Caco-2 (cell line): ENCODE results near the gene FTHL17. TPM values are rescaled to one million over a fixed set of nuclear protein-coding genes. Genes with fewer than 3 reads are reported as not detected.

Source experiments
- BruUV-seq: library from RNA; stranded (reverse); fragments of 400-500 nt; replicated peaks from 2 replicates; lab custom pipeline; 2021; lab: Mats Ljungman, UMichigan
- CTCF ChIA-PET: fragments of 300-600 bp; sonication (Branson Sonifier 250); formaldehyde crosslinking; loops from one replicate; lab custom pipeline; 2022; ENCODE audit warnings: antibody characterized with exemption; lab: Charles Lee
- POLR2A ChIA-PET: fragments of 300-600 bp; sonication (Branson Sonifier 250); formaldehyde crosslinking; loops from one replicate; lab custom pipeline; 2022; ENCODE audit warnings: antibody characterized with exemption; lab: Charles Lee
- DNase-seq, 2 experiments: peaks; one replicate each; pipeline versions ENCODE4 v3.0.0 to v3.0.0-alpha.2; 2020 to 2022
- H3K27me3 ChIP-seq: replicated peaks from 2 replicates; pipeline ENCODE4 v1.6.0; 2011; ENCODE audit warnings: low read length; ENCODE audit not compliant: control insufficient read depth, insufficient read depth
- H3K36me3 ChIP-seq: 2 replicates; pipeline ENCODE4 v1.5.1; 2011; ENCODE audit warnings: low read length; ENCODE audit not compliant: control insufficient read depth, insufficient read depth
- H3K4me1 ChIP-seq: fragments of 250-450 bp; sonication (Bioruptor Pico); 2 replicates; pipeline ENCODE4 v1.5.1; 2020; ENCODE audit warnings: mild to moderate bottlenecking
- H3K4me3 ChIP-seq: 2 replicates; pipeline ENCODE4 v1.5.1; 2011; ENCODE audit warnings: low read depth, mild to moderate bottlenecking, control low read depth, low read length
- H3K9me3 ChIP-seq: fragments of 250-450 bp; sonication (Bioruptor Pico); 2 replicates; pipeline ENCODE4 v1.5.1; 2020; ENCODE audit warnings: mild to moderate bottlenecking, moderate library complexity
- H3K27ac Mint-ChIP-seq: one replicate; pipeline ENCODE4 v1.8.0; 2022; ENCODE audit warnings: mixed read lengths; ENCODE audit not compliant: unreplicated experiment
- H3K27me3 Mint-ChIP-seq: one replicate; pipeline ENCODE4 v1.8.0; 2022; ENCODE audit warnings: mixed read lengths; ENCODE audit not compliant: insufficient read depth, unreplicated experiment
- H3K36me3 Mint-ChIP-seq: one replicate; pipeline ENCODE4 v1.8.0; 2022; ENCODE audit warnings: mild to moderate bottlenecking, mixed read lengths; ENCODE audit not compliant: insufficient read depth, unreplicated experiment
- H3K4me1 Mint-ChIP-seq: one replicate; pipeline ENCODE4 v1.8.0; 2022; ENCODE audit warnings: low read depth, mixed read lengths; ENCODE audit not compliant: unreplicated experiment
- H3K4me3 Mint-ChIP-seq: one replicate; pipeline ENCODE4 v1.8.0; 2022; ENCODE audit warnings: mild to moderate bottlenecking, moderate library complexity, mixed read lengths; ENCODE audit not compliant: unreplicated experiment
- H3K9me3 Mint-ChIP-seq: one replicate; pipeline ENCODE4 v1.8.0; 2022; ENCODE audit warnings: mixed read lengths; ENCODE audit not compliant: unreplicated experiment
- intact Hi-C: fragments of 100-400 bp; cut with micrococcal nuclease; formaldehyde crosslinking; loops from one replicate; pipeline ENCODE4 v1.10.0; 2022; ENCODE audit not compliant: unreplicated experiment
- total RNA-seq: library from RNA; stranded (reverse); gene quantifications from 2 replicates; pipeline ENCODE4 v1.2.3, GENCODE V29; 2022
- TF ChIP-seq, protein P1 (sequence below), 2 experiments: fragments of 200-600 bp in 1 of 2; IDR thresholded peaks; 1 replicate in 1 of 2; 2 replicates in 1 of 2; pipeline versions ENCODE4 v1.5.1 to v1.8.0; 2011 to 2022; ENCODE audit warnings: antibody characterized with exemption in 1 of 2, control low read depth in 1 of 2, inconsistent platforms in 1 of 2, low read depth in 1 of 2, low read length in 1 of 2, mild to moderate bottlenecking in 1 of 2, moderate library complexity in 1 of 2; ENCODE audit not compliant: insufficient read depth in 1 of 2, severe bottlenecking in 1 of 2, unreplicated experiment in 1 of 2

Gene FTHL17
- total RNA-seq, 1 experiment from 2014 or later = not detected

DNA sequence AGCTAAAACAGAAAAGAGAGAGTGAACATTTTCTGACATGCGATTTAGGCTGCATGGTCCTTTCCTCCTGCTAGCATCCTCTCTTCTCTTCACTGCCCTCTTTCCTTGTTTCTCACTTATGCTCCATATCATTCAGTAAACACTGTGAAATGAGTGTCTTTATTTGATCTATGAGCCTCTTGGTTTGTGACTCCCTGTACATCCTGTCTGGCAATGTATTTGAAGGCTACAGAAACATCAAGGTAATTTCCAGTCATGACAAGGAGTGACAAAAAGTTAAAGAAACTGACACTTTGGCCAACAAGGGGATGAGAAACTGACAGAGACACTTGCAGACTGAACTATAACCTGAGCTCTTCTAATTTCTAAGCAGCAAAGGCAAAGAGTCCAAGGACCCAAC lies 8.7 kb downstream of the FTHL17 start:
- TF ChIP-seq, protein P1, sequence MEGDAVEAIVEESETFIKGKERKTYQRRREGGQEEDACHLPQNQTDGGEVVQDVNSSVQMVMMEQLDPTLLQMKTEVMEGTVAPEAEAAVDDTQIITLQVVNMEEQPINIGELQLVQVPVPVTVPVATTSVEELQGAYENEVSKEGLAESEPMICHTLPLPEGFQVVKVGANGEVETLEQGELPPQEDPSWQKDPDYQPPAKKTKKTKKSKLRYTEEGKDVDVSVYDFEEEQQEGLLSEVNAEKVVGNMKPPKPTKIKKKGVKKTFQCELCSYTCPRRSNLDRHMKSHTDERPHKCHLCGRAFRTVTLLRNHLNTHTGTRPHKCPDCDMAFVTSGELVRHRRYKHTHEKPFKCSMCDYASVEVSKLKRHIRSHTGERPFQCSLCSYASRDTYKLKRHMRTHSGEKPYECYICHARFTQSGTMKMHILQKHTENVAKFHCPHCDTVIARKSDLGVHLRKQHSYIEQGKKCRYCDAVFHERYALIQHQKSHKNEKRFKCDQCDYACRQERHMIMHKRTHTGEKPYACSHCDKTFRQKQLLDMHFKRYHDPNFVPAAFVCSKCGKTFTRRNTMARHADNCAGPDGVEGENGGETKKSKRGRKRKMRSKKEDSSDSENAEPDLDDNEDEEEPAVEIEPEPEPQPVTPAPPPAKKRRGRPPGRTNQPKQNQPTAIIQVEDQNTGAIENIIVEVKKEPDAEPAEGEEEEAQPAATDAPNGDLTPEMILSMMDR (IDR thresholded peaks at IDR 0.05; ENCODE audit: insufficient read depth in 1 of 2, low read depth in 1 of 2, low read length in 1 of 2, severe bottlenecking in 1 of 2, unreplicated experiment in 1 of 2) = no peak
- H3K4me1 ChIP-seq = no peaks in the 10 kb centered on the region
- H3K27me3 Mint-ChIP-seq = no peaks in the 10 kb centered on the region
- H3K4me3 Mint-ChIP-seq = no peak overlapping the region
- no peaks in the 10 kb centered on the region for H3K9me3 Mint-ChIP-seq
- no peaks in the 10 kb centered on the region for H3K27me3 ChIP-seq
- no peaks in the 10 kb centered on the region for H3K36me3 ChIP-seq
- no peaks in the 10 kb centered on the region for H3K9me3 ChIP-seq
- no peaks in the 10 kb centered on the region for H3K4me1 Mint-ChIP-seq
- no peak for DNase-seq
- no TSS peak for BruUV-seq
- ChIA-PET CTCF (no interaction called here), POLR2A (no interaction called here)
- H3K4me3 ChIP-seq = no peak overlapping the region
- H3K27ac Mint-ChIP-seq = no peak overlapping the region
- no peaks in the 10 kb centered on the region for H3K36me3 Mint-ChIP-seq
- intact Hi-C loops = no loop called here

DNA sequence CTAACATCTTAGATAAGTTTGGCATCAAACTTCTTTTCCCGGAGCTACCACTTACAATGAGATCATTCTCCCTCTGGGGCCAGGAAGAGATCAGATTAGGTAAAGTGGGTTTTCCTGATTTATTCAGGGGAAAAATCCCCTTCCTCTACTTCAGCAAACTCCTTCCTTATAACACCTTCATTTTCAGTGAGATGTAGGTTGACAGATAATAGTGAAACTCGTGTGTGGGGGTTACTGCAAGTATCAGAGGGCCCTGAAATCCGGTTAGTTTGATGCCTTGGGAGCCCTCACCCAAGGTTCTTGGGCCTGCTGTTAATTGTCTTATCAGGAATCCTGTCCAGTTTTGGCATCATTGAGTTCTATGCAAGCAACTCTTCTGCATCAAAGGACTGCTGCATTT lies 10.8 kb downstream of the FTHL17 start:
- no peak overlapping the region for H3K27ac Mint-ChIP-seq
- H3K36me3 Mint-ChIP-seq = no peaks in the 10 kb centered on the region
- no peaks in the 10 kb centered on the region for H3K27me3 ChIP-seq
- TF ChIP-seq, protein P1 (IDR thresholded peaks at IDR 0.05; ENCODE audit: insufficient read depth in 1 of 2, low read depth in 1 of 2, low read length in 1 of 2, severe bottlenecking in 1 of 2, unreplicated experiment in 1 of 2) = no peak
- H3K27me3 Mint-ChIP-seq = no peaks in the 10 kb centered on the region
- BruUV-seq = no TSS peak
- H3K36me3 ChIP-seq = no peaks in the 10 kb centered on the region
- no peaks in the 10 kb centered on the region for H3K4me1 ChIP-seq
- no peak for DNase-seq
- CTCF ChIA-PET = no interaction called here
- H3K4me3 Mint-ChIP-seq = no peak overlapping the region
- H3K9me3 ChIP-seq = no peaks in the 10 kb centered on the region
- no peaks in the 10 kb centered on the region for H3K9me3 Mint-ChIP-seq
- H3K4me3 ChIP-seq = no peak overlapping the region
- POLR2A ChIA-PET = no interaction called here
- no peaks in the 10 kb centered on the region for H3K4me1 Mint-ChIP-seq
- intact Hi-C loops = no loop called here

DNA sequence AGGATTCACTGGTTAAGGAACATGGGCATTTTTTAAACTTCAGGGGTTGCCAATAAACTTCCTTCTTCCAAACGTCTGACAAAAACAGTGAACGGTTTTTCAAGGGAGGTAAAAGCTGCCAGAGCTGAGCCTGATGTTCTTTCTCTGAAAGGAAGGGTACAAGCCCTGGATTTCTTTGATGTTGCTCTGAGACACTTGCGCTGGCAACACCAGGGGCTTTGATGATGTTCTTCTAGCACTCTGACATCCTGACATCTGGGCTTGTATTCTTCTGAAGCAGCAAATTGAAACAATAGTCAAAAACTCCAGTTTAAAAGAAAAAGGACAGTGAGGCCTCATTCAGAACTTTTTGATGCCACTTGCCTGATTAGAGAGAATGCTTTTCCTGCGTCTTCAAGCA lies 11.8 kb downstream of the FTHL17 start:
- TF ChIP-seq, protein P1 (IDR thresholded peaks at IDR 0.05; ENCODE audit: insufficient read depth in 1 of 2, low read depth in 1 of 2, low read length in 1 of 2, severe bottlenecking in 1 of 2, unreplicated experiment in 1 of 2) = no peak

More for the DNA sequence above, 11.8 kb downstream of the FTHL17 start:
- no TSS peak for BruUV-seq
- Histone ChIP-seq H3K36me3 (no peaks in the 10 kb centered on the region), H3K9me3 (no peaks in the 10 kb centered on the region), H3K27me3 (no peaks in the 10 kb centered on the region), H3K4me3 (no peak overlapping the region), H3K4me1 (no peaks in the 10 kb centered on the region)
- H3K27ac Mint-ChIP-seq = no peak overlapping the region
- no peak overlapping the region for H3K4me3 Mint-ChIP-seq
- H3K27me3 Mint-ChIP-seq = no peaks in the 10 kb centered on the region
- H3K4me1 Mint-ChIP-seq = no peaks in the 10 kb centered on the region
- no peaks in the 10 kb centered on the region for H3K36me3 Mint-ChIP-seq
- DNase-seq = no peak
- CTCF ChIA-PET = no interaction called here
- POLR2A ChIA-PET = no interaction called here
- intact Hi-C loops = no loop called here
- H3K9me3 Mint-ChIP-seq = no peaks in the 10 kb centered on the region
